Common myeloid progenitor, CD34-positive (primary cell): Measurements from ENCODE around the gene RND1. TPM values are rescaled to one million over a fixed set of nuclear protein-coding genes. Genes with fewer than 3 reads are reported as not detected.
A peak's percentile ranks its signal among the peaks of the same experiment; 100 is the strongest.
"Not testable (repeated sequence)": the region's sequence is repeated elsewhere in the genome, so short reads cannot be mapped to it uniquely, and the experiment has no call there.

ENCODE experiments used
- CTCF ChIA-PET: fragments of 350-600 bp; sonication (Branson Sonifier 250); formaldehyde crosslinking; loops from one replicate; lab custom pipeline; 2021; ENCODE audit warnings: antibody characterized with exemption; lab: Charles Lee
- POLR2A ChIA-PET: fragments of 350-600 bp; sonication (Branson Sonifier 250); formaldehyde crosslinking; loops from one replicate; lab custom pipeline; 2021; ENCODE audit warnings: antibody characterized with exemption; lab: Charles Lee
- DNase-seq, 3 donors: peaks; one replicate each; pipeline versions ENCODE4 v3.0.0 to v3.0.0-alpha.2; 2013
- H3K27ac ChIP-seq, 2 experiments: 1 replicate in 1 of 2; 2 replicates in 1 of 2; pipeline ENCODE4 v1.7.0; 2013; ENCODE audit warnings: inconsistent platforms in 2 of 2, low read length in 2 of 2, mild to moderate bottlenecking in 2 of 2, low read depth in 1 of 2, moderate library complexity in 1 of 2; ENCODE audit not compliant: severe bottlenecking in 2 of 2, insufficient read depth in 1 of 2, poor library complexity in 1 of 2
- H3K27me3 ChIP-seq, 5 experiments: replicated peaks in 2 of 5; 1 replicate in 3 of 5; 2 replicates in 2 of 5; pipeline versions ENCODE4 v1.6.1 to v1.7.0; 2013; ENCODE audit warnings: low read length in 4 of 5, mild to moderate bottlenecking in 2 of 5, moderate library complexity in 2 of 5, inconsistent platforms in 1 of 5; ENCODE audit not compliant: insufficient read depth in 5 of 5, control insufficient read depth in 4 of 5
- H3K36me3 ChIP-seq, 4 experiments: 1 replicate in 2 of 4; 2 replicates in 2 of 4; pipeline versions ENCODE4 v1.6.1 to v1.7.0; 2013; ENCODE audit warnings: low read length in 3 of 4, control low read depth in 1 of 4, mild to moderate bottlenecking in 1 of 4; ENCODE audit not compliant: control insufficient read depth in 4 of 4, insufficient read depth in 4 of 4
- H3K4me1 ChIP-seq, 4 experiments: 1 replicate in 3 of 4; 2 replicates in 1 of 4; pipeline versions ENCODE4 v1.6.1 to v1.7.1; 2013; ENCODE audit warnings: low read length in 3 of 4, mild to moderate bottlenecking in 3 of 4, control low read depth in 1 of 4, inconsistent platforms in 1 of 4, moderate library complexity in 1 of 4; ENCODE audit not compliant: control insufficient read depth in 4 of 4, insufficient read depth in 4 of 4; ENCODE audit errors: control extremely low read depth in 1 of 4
- H3K4me3 ChIP-seq, 7 experiments: 1 replicate in 4 of 7; 2 replicates in 3 of 7; pipeline versions ENCODE4 v1.5.1 to v1.7.0; 2013; ENCODE audit warnings: mild to moderate bottlenecking in 7 of 7, low read length in 6 of 7, moderate library complexity in 6 of 7, inconsistent platforms in 2 of 7, low read depth in 2 of 7, control low read depth in 1 of 7; ENCODE audit not compliant: insufficient read depth in 4 of 7, control insufficient read depth in 1 of 7; ENCODE audit errors: extremely low read depth in 1 of 7
- H3K9me3 ChIP-seq, 5 experiments: 1 replicate in 4 of 5; 2 replicates in 1 of 5; pipeline versions ENCODE4 v1.6.1 to v1.7.1; 2013; ENCODE audit warnings: low read length in 4 of 5, mild to moderate bottlenecking in 2 of 5, inconsistent platforms in 1 of 5, low read depth in 1 of 5, moderate library complexity in 1 of 5; ENCODE audit not compliant: control insufficient read depth in 4 of 5, insufficient read depth in 2 of 5; ENCODE audit errors: control extremely low read depth in 1 of 5
- WGBS: methylation state at CpG from one replicate; pipeline ENCODE4 v1.1.5; 2013; ENCODE audit not compliant: insufficient coverage; 5-methylcytosine and 5-hydroxymethylcytosine counted together
- polyA plus RNA-seq: library from polyadenylated mRNA; unstranded; fragments of 120-200 nt; gene quantifications from one replicate; pipeline ENCODE4 v1.2.1, GENCODE V29; 2013

The RND1 gene
- polyA plus RNA-seq, result 0.86 TPM

GRCh38 chr12:48865281-48866051 is at the start of gene RND1:
Gene RND1, minus strand, starts transcription at chr12:48865870. Its CDS starts 103 bp downstream, at chr12:48865767.
- POLR2A ChIA-PET, result interaction anchor here (0.6 to 2.0 kb wide), 4 partner anchors 9 to 1412 kb away, joined by 3 to 13 read pairs (median 8); partner anchors contain the start of gene DDX23
- peak; percentile 92 to 94 (median 93) for DNase-seq
- Histone ChIP-seq H3K36me3 (no peaks in the 10 kb centered on the region), H3K4me3 (peak within 1 kb of the TSS; percentile 23 to 81 (median 68)), H3K4me1 (peaks cover 0 to 29% (median 22%) of the 10 kb centered on the region in 4 experiments), H3K27ac (no peak within 1 kb of the TSS), H3K9me3 (no peaks in the 10 kb centered on the region), H3K27me3 (peaks cover 0 to 18% (median 13%) of the 10 kb centered on the region in 5 experiments)
- CTCF ChIA-PET, result interaction anchor here (0.9 to 17.5 kb wide), 12 partner anchors 9 to 91 kb away, joined by 3 to 189 read pairs (median 4); partner anchors contain the start of gene DDX23
- WGBS, result 3% methylated on average over 30 of the region's 32 CpGs

- no peak overlapping the region for H3K27ac ChIP-seq
- POLR2A ChIA-PET, result no interaction called here
- no peaks in the 10 kb centered on the region for H3K36me3 ChIP-seq
- H3K9me3 ChIP-seq, result no peaks in the 10 kb centered on the region
- H3K4me3 ChIP-seq, result no peak overlapping the region
- no peaks in the 10 kb centered on the region for H3K27me3 ChIP-seq
- CTCF ChIA-PET, result interaction anchor here (0.7 to 2.8 kb wide), 6 partner anchors 9 to 43 kb away, joined by 3 to 11 read pairs (median 6); no protein-coding TSS in a partner anchor
- no peaks in the 10 kb centered on the region for H3K4me1 ChIP-seq
- no peak for DNase-seq
These were observed 44.5 kb upstream of the RND1 start for GRCh38 chr12:48910196-48910595.

- H3K27me3 ChIP-seq, POLR2A ChIA-PET, H3K9me3 ChIP-seq, H3K27ac ChIP-seq, DNase-seq, H3K4me3 ChIP-seq, H3K4me1 ChIP-seq, H3K36me3 ChIP-seq: not testable (repeated sequence)
- CTCF ChIA-PET, result interaction anchor here (1.2 to 2.6 kb wide), 3 partner anchors 11 to 43 kb away, joined by 5 to 7 read pairs (median 7); no protein-coding TSS in a partner anchor
- WGBS, result 98% methylated on average over 5 of the region's 11 CpGs
These were observed 44.0 kb upstream of the RND1 start for GRCh38 chr12:48909698-48910097.

GRCh38 chr12:48907245-48907644 is 41.6 kb upstream of the RND1 start:
- H3K27ac ChIP-seq, result no peak overlapping the region
- peaks cover 0 to 13% (median 12%) of the 10 kb centered on the region in 4 experiments for H3K4me1 ChIP-seq
- no peaks in the 10 kb centered on the region for H3K27me3 ChIP-seq
- ChIA-PET POLR2A (no interaction called here), CTCF (interaction anchor here (1.4 kb wide), 1 partner anchor 14 kb away, joined by 6 read pairs; no protein-coding TSS in a partner anchor)
- no peak overlapping the region for H3K4me3 ChIP-seq
- DNase-seq, result no peak
- 70% methylated on average over 2 of the region's 3 CpGs for WGBS
- no peaks in the 10 kb centered on the region for H3K9me3 ChIP-seq
- H3K36me3 ChIP-seq, result no peaks in the 10 kb centered on the region

- POLR2A ChIA-PET, result interaction anchor here (0.5 kb wide), 1 partner anchor 13 kb away, joined by 4 read pairs; no protein-coding TSS in a partner anchor
- peak overlapping the region in 1 of 2 experiments; percentile 69 for H3K27ac ChIP-seq
- peaks cover 0 to 2% (median 0%) of the 10 kb centered on the region in 5 experiments for H3K27me3 ChIP-seq
- 0% methylated on average over 10 of the region's 19 CpGs for whole genome bisulfite sequencing
- H3K36me3 ChIP-seq, result no peaks in the 10 kb centered on the region
- peak; percentile 90 to 94 (median 93) for DNase-seq
- H3K4me3 ChIP-seq, result peak overlapping the region in 6 of 7 experiments; percentile 48 to 77 (median 66)
- CTCF ChIA-PET, result interaction anchor here (0.5 to 6.3 kb wide), 18 partner anchors 10 to 227 kb away, joined by 3 to 54 read pairs (median 4); partner anchors contain the start of genes DDX23 and FKBP11
- H3K9me3 ChIP-seq, result no peaks in the 10 kb centered on the region
- H3K4me1 ChIP-seq, result peaks cover 0 to 13% (median 12%) of the 10 kb centered on the region in 4 experiments
These were observed 38.3 kb upstream of the RND1 start for GRCh38 chr12:48903982-48904411.

DNA sequence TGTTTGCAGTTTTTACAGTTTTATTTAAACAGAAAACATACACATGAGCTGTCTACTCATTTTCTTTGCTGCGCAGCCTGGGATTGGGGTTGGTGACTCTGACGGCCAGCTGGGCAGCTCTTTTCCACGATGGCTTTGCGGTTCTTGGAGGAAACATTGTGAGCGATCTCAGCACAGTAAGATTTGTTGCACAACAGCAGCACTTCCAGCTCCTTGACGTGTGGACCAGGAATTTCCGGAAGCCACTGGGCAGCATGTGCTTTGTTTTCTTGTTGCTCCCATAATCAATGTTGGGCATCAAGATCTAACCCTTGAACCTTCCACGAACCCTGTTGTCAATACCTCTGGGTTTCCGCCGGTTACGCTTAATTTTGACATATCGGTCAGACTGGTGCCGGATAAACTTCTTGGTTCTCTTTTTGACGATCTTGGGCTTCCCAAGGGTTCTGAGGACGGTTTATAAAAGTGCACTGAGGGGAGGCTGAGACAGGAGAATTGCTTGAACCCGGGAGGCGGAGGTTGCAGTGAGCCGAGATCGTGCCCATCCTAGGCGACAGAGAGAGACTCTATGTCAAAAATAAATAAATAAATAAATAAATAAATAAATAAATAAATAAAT is 37.8 kb upstream of the RND1 start:
- Histone ChIP-seq H3K27me3 (peaks cover 0 to 2% (median 0%) of the 10 kb centered on the region in 5 experiments), H3K9me3 (no peaks in the 10 kb centered on the region), H3K4me3 (peak overlapping the region in 5 of 7 experiments; percentile 4 to 77 (median 66)), H3K4me1 (peaks cover 0 to 13% (median 12%) of the 10 kb centered on the region in 4 experiments), H3K36me3 (no peaks in the 10 kb centered on the region), H3K27ac (no peak overlapping the region)
- ChIA-PET POLR2A (interaction anchor here (0.5 kb wide), 1 partner anchor 14 kb away, joined by 4 read pairs; no protein-coding TSS in a partner anchor), CTCF (interaction anchor here (0.6 to 6.3 kb wide), 22 partner anchors 9 to 164 kb away, joined by 3 to 54 read pairs (median 5); partner anchors contain the start of genes DDX23, FKBP11 and RND1)
- peak in 1 of 3 donors; percentile 15 for DNase-seq
- WGBS, result 35% methylated on average over 15 of the region's 20 CpGs
